ENCODE results near the gene CARD10. TPM values are rescaled to one million over a fixed set of nuclear protein-coding genes. Genes with fewer than 3 reads are reported as not detected.

CARD10 gene, protein sequence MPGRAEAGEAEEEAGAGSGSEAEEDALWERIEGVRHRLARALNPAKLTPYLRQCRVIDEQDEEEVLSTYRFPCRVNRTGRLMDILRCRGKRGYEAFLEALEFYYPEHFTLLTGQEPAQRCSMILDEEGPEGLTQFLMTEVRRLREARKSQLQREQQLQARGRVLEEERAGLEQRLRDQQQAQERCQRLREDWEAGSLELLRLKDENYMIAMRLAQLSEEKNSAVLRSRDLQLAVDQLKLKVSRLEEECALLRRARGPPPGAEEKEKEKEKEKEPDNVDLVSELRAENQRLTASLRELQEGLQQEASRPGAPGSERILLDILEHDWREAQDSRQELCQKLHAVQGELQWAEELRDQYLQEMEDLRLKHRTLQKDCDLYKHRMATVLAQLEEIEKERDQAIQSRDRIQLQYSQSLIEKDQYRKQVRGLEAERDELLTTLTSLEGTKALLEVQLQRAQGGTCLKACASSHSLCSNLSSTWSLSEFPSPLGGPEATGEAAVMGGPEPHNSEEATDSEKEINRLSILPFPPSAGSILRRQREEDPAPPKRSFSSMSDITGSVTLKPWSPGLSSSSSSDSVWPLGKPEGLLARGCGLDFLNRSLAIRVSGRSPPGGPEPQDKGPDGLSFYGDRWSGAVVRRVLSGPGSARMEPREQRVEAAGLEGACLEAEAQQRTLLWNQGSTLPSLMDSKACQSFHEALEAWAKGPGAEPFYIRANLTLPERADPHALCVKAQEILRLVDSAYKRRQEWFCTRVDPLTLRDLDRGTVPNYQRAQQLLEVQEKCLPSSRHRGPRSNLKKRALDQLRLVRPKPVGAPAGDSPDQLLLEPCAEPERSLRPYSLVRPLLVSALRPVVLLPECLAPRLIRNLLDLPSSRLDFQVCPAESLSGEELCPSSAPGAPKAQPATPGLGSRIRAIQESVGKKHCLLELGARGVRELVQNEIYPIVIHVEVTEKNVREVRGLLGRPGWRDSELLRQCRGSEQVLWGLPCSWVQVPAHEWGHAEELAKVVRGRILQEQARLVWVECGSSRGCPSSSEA
- total RNA-seq (2021) (63.9 and 76.7 TPM in 2 replicates), Bru-seq, nascent RNA (percentile 72 among the genes with signal in this experiment), BruChase-seq, experiment 1, labeled RNA remaining after a 2-hour chase (percentile 76 among the genes with signal in this experiment), BruChase-seq, experiment 2, labeled RNA remaining after a 6-hour chase (percentile 85 among the genes with signal in this experiment)
- long read RNA-seq, full-length matches to known transcripts, result 29 of 64 reads
- long read RNA-seq, partial matches to known transcripts, result 23 of 64 reads
- long read RNA-seq, other reads (novel, unspliced or antisense), result 12 of 64 reads

DNA sequence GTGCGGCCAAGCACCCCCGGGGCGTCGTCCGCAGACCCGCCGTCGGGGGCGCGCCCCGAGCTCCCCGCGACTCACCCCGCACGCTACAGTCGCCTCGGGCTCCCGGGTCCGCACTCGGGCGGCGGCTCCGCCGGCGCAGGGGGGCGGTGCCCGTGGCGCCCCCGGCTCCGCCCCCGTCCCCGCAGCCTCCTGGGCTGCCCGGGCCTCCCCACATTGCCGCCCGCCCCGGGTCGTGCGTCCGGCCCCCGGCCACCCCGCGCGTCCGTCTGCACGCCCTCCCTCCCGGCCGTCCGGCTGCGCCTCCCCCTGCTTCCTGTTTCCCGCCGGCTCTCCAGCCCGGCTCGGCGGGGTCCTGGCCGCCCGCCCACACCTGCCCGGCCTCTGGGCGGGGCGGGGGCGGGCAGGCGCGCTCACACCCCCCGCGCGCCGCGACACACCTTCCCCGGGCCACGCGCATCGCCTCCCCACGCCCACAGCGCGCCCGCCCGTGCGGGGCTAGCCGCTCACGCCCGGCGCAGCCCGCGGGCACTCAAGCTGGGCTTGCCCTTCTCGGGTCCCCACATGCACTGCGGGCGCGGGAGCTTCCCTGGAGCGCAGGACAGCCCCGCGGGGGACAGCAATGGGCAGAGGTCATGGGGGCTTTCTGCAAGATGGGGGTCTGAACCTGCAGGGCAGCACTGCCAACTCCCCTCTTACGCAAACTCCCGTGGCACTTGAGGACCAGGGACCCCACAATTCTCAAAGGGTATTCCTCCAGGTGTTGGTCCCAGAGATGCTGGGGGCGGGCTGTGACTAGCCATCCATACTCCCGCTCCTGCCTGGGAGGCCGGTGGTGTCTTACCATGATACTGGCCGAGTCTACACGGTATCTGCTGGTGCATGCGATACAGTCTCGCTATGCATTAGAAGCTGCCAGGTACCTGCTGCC is at the start of gene CARD10:
Gene CARD10, minus strand, starts transcription at position 148 of the 928 bp plus-strand sequence. CDS start 215 bp downstream, outside the sequence.
- Histone ChIP-seq H3K27ac (no peak within 1 kb of the TSS), H3K4me2 (peak within 1 kb of the TSS; percentile 79), H3F3A (ENCODE audit: insufficient read depth, low read depth) (peaks cover 41% of the 10 kb centered on the region; the same call in 1 of the 2 replicates), H3K79me2 (ENCODE audit: low read depth) (peaks cover 45% of the 10 kb centered on the region), H3K4me3 (peak within 1 kb of the TSS; percentile 76), H3K4me1 (replicated peaks; ENCODE audit: insufficient read depth) (peaks cover 19% of the 10 kb centered on the region), H3K36me3 (ENCODE audit: low read depth) (0 out of 2 replicates have a peak, but pooled peaks cover 10% of the 10 kb centered on the region), H2AFZ (peak within 1 kb of the TSS; percentile 87), H4K20me1 (ENCODE audit: insufficient read depth) (no peaks in the 10 kb centered on the region), H3K9me3 (ENCODE audit: insufficient read depth, low read depth) (no peaks in the 10 kb centered on the region), H3K9me2 (ENCODE audit: insufficient read depth) (no peaks in the 10 kb centered on the region), H3K27me3 (ENCODE audit: insufficient read depth, low read depth) (no peaks in the 10 kb centered on the region)
- ChIA-PET POLR2A (ENCODE audit: unreplicated experiment) (interaction anchor here (0.6 kb wide), 1 partner anchor 15 kb away, joined by 3 read pairs; no protein-coding TSS in a partner anchor), CTCF (interaction anchor here (1.3 kb wide), 1 partner anchor 47 kb away, joined by 13 read pairs; no protein-coding TSS in a partner anchor)
- no TSS peak for BruUV-seq (replicated peaks)
- TF ChIP-seq, protein P1, sequence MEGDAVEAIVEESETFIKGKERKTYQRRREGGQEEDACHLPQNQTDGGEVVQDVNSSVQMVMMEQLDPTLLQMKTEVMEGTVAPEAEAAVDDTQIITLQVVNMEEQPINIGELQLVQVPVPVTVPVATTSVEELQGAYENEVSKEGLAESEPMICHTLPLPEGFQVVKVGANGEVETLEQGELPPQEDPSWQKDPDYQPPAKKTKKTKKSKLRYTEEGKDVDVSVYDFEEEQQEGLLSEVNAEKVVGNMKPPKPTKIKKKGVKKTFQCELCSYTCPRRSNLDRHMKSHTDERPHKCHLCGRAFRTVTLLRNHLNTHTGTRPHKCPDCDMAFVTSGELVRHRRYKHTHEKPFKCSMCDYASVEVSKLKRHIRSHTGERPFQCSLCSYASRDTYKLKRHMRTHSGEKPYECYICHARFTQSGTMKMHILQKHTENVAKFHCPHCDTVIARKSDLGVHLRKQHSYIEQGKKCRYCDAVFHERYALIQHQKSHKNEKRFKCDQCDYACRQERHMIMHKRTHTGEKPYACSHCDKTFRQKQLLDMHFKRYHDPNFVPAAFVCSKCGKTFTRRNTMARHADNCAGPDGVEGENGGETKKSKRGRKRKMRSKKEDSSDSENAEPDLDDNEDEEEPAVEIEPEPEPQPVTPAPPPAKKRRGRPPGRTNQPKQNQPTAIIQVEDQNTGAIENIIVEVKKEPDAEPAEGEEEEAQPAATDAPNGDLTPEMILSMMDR (conservative IDR thresholded peaks at IDR 0.05), result no peak
- no peak for TF ChIP-seq EZH2 (IDR thresholded peaks at IDR 0.05; ENCODE audit: low read depth)
- peak in 1 of 2 experiments; percentile 74 for DNase-seq
- intact Hi-C loops (cut with micrococcal nuclease; ENCODE audit: unreplicated experiment), result no loop called here

DNA sequence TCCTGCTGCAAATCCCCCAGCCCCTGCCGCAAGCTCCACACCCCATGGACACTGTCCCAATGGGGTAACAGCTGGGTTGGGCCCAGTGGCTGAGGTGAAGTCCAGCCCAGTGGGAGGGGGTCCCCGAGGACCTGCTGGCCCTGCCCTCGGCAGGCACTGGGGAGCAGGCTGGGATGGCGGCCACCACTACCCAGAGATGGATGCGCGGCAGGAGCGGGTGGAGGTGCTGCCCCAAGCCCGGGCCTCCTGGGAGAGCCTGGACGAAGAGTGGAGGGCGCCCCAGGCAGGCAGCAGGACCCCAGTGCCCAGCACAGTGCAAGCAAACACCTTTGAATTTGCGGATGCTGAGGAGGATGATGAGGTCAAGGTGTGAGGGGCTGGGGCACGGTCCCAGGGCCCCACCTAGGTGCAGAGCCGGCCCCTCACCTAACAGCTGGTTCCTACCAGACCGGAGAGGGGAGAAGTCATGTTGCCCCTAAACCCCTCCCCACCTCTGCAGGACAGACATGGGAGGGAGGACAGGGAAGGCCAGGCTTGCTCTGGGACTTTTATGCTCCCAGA is 49.3 kb upstream of the CARD10 start:
- no TSS peak for BruUV-seq (replicated peaks)
- Histone ChIP-seq H2AFZ (no peak overlapping the region), H3K27ac (peak overlapping the region; percentile 73), H3F3A (ENCODE audit: insufficient read depth, low read depth) (peaks cover 79% of the 10 kb centered on the region), H3K4me2 (peak overlapping the region; percentile 50), H4K20me1 (ENCODE audit: insufficient read depth) (peaks cover 49% of the 10 kb centered on the region), H3K9me2 (ENCODE audit: insufficient read depth) (no peaks in the 10 kb centered on the region), H3K4me1 (replicated peaks; ENCODE audit: insufficient read depth) (peaks cover 77% of the 10 kb centered on the region), H3K79me2 (ENCODE audit: low read depth) (peaks cover 39% of the 10 kb centered on the region), H3K36me3 (ENCODE audit: low read depth) (peaks cover 13% of the 10 kb centered on the region; the same call in 1 of the 2 replicates), H3K27me3 (ENCODE audit: insufficient read depth, low read depth) (no peaks in the 10 kb centered on the region), H3K9me3 (ENCODE audit: insufficient read depth, low read depth) (no peaks in the 10 kb centered on the region), H3K4me3 (no peak overlapping the region)
- intact Hi-C loops (cut with micrococcal nuclease; ENCODE audit: unreplicated experiment), result loop anchor here (5.0 kb wide), 2 partner anchors 111 to 251 kb away; no protein-coding TSS in a partner anchor
- DNase-seq, result no peak
- ChIA-PET POLR2A (ENCODE audit: unreplicated experiment) (interaction anchor here (0.6 to 0.8 kb wide), 4 partner anchors 14 to 793 kb away, joined by 3 to 4 read pairs (median 3); partner anchors contain the start of gene IFT27), CTCF (interaction anchor here (1.0 to 4.9 kb wide), 4 partner anchors 23 to 60 kb away, joined by 4 to 31 read pairs (median 10); no protein-coding TSS in a partner anchor)
- TF ChIP-seq, protein P1 (conservative IDR thresholded peaks at IDR 0.05), result no peak
- no peak for TF ChIP-seq EZH2 (IDR thresholded peaks at IDR 0.05; ENCODE audit: low read depth)
